Gastrocnemius medialis (tissue), 4 donors: Measurements from ENCODE around the gene FAM89A. TPM values are rescaled to one million over a fixed set of nuclear protein-coding genes. Genes with fewer than 3 reads are reported as not detected.
"Not testable (repeated sequence)": the region's sequence is repeated elsewhere in the genome, so short reads cannot be mapped to it uniquely, and the experiment has no call there.

ENCODE experiments used
- ATAC-seq, 2 donors: fragments of 150-250 bp; one replicate each; pipeline ENCODE4 v1.9.1; 2016
- DNase-seq, 2 donors: peaks; one replicate each; pipeline ENCODE4 v3.0.0-alpha.2; 2019
- H3K27ac ChIP-seq, 4 donors: fragments of 200-600 bp; sonication (generic); 1 replicate in 1 of 4; 2 replicates in 3 of 4; pipeline ENCODE4 v1.5.1; 2016 to 2018; ENCODE audit warnings: mild to moderate bottlenecking in 2 of 4, moderate library complexity in 1 of 4
- H3K27me3 ChIP-seq, 3 donors: fragments of 200-600 bp; sonication (generic) in 2 of 3; 1 replicate in 1 of 3; 2 replicates in 2 of 3; pipeline versions ENCODE4 v1.5.1 to v1.6.0; 2016 to 2019; ENCODE audit warnings: mild to moderate bottlenecking in 1 of 3, moderate library complexity in 1 of 3
- H3K36me3 ChIP-seq, 2 donors: fragments of 200-600 bp; sonication (generic) in 1 of 2; one replicate each; pipeline ENCODE4 v1.5.1; 2017 to 2018
- H3K4me1 ChIP-seq, 2 donors: fragments of 200-600 bp; sonication (generic) in 1 of 2; one replicate each; pipeline ENCODE4 v1.5.1; 2016 to 2017; ENCODE audit warnings: mild to moderate bottlenecking in 2 of 2
- H3K4me3 ChIP-seq, 4 donors: fragments of 200-600 bp; sonication (generic) in 3 of 4; 1 replicate in 1 of 4; 2 replicates in 3 of 4; pipeline ENCODE4 v1.5.1; 2016 to 2019; ENCODE audit warnings: mild to moderate bottlenecking in 2 of 4
- H3K9me3 ChIP-seq, 3 donors: fragments of 200-600 bp; sonication (generic) in 2 of 3; 1 replicate in 1 of 3; 2 replicates in 2 of 3; pipeline ENCODE4 v1.5.1; 2016 to 2019
- CTCF ChIP-seq, 5 experiments: fragments of 450-650 bp in 3 of 5; fragments of 200-600 bp in 2 of 5; sonication (generic) in 2 of 5; IDR thresholded peaks in 4 of 5; conservative IDR thresholded peaks in 1 of 5; 1 replicate in 4 of 5; 2 replicates in 1 of 5; pipeline ENCODE4 v1.5.1; 2016 to 2019; ENCODE audit warnings: antibody characterized with exemption in 5 of 5, mild to moderate bottlenecking in 3 of 5, moderate library complexity in 3 of 5
- POLR2A ChIP-seq, 2 donors: fragments of 450-650 bp; IDR thresholded peaks; one replicate each; pipeline ENCODE4 v1.6.1; 2017; ENCODE audit warnings: antibody characterized with exemption in 2 of 2, mild to moderate bottlenecking in 2 of 2, moderate library complexity in 2 of 2
- in situ Hi-C, 4 donors: fragments of 200-750 bp; cut with MboI; loops; one replicate each; pipeline versions ENCODE4 v1.15.0 to v1.8.0; 2017; ENCODE audit warnings: low sequenced_read_pairs in 4 of 4
- intact Hi-C: fragments of 100-400 bp; cut with DNase I; formaldehyde crosslinking; loops from one replicate; pipeline ENCODE4 v1.15.1; 2023; ENCODE audit warnings: low total_unique reads
- total RNA-seq, 4 donors: library from RNA; depleted of rRNA; stranded (reverse); fragments of >200 nt; gene quantifications; one replicate each; pipeline versions ENCODE4 v1.1.0 to v1.2.3, GENCODE V29; 2016

Gene FAM89A
- total RNA-seq, 4 donors from 2014 or later, result 2.1 to 8.6 (median 5.3) TPM

- intact Hi-C loops (no loop called here), in situ Hi-C loops (no loop called here)
- Histone ChIP-seq H3K36me3 (no peaks in the 10 kb centered on the region), H3K4me1 (peaks cover 0 to 11% of the 10 kb centered on the region in 2 donors), H3K9me3 (no peaks in the 10 kb centered on the region), H3K27me3 (no peaks in the 10 kb centered on the region), H3K4me3 (peak overlapping the region in 2 of 4 donors; percentile 32 to 34), H3K27ac (no peak overlapping the region)
- TF ChIP-seq CTCF (IDR thresholded peaks at IDR 0.05 in 4 of 5, conservative IDR thresholded peaks at IDR 0.05 in 1 of 5), result no peak
- DNase-seq (no peak), ATAC-seq (peak in 1 of 2 donors; percentile 30)
Measured at GRCh38 chr1:231053493-231054162, 13.6 kb upstream of the FAM89A start.

- Histone ChIP-seq H3K4me3 (no peak overlapping the region), H3K9me3 (no peaks in the 10 kb centered on the region), H3K36me3 (no peaks in the 10 kb centered on the region), H3K27ac (no peak overlapping the region), H3K4me1 (peaks cover 0 to 11% of the 10 kb centered on the region in 2 donors), H3K27me3 (no peaks in the 10 kb centered on the region)
- TF ChIP-seq CTCF (IDR thresholded peaks at IDR 0.05 in 4 of 5, conservative IDR thresholded peaks at IDR 0.05 in 1 of 5) (no peak), POLR2A (IDR thresholded peaks at IDR 0.05) (no peak)
- intact Hi-C loops, result no loop called here
- DNase-seq (no peak), ATAC-seq (no peak)
- in situ Hi-C loops, result no loop called here
Measured at GRCh38 chr1:231052777-231053176, 12.7 kb upstream of the FAM89A start.

GRCh38 chr1:231050932-231051331 is 10.9 kb upstream of the FAM89A start:
- H3K36me3 ChIP-seq, H3K9me3 ChIP-seq, in situ Hi-C loops, H3K4me3 ChIP-seq, H3K27me3 ChIP-seq, intact Hi-C loops, ATAC-seq, H3K27ac ChIP-seq, DNase-seq: not testable (repeated sequence)
- H3K4me1 ChIP-seq, result peaks cover 0 to 11% of the 10 kb centered on the region in 2 donors

GRCh38 chr1:231050395-231050794 is 10.3 kb upstream of the FAM89A start:
- no peak overlapping the region for H3K27ac ChIP-seq
- in situ Hi-C loops, result no loop called here
- no peak for TF ChIP-seq POLR2A (IDR thresholded peaks at IDR 0.05)
- no peak for TF ChIP-seq CTCF (IDR thresholded peaks at IDR 0.05 in 4 of 5, conservative IDR thresholded peaks at IDR 0.05 in 1 of 5)
- DNase-seq (no peak), ATAC-seq (no peak)
- H3K4me3 ChIP-seq, result no peak overlapping the region
- H3K9me3 ChIP-seq, result no peaks in the 10 kb centered on the region
- H3K27me3 ChIP-seq, result peaks cover 0 to 3% (median 0%) of the 10 kb centered on the region in 3 donors
- no peaks in the 10 kb centered on the region for H3K36me3 ChIP-seq
- intact Hi-C loops, result no loop called here
- peaks cover 0 to 11% of the 10 kb centered on the region in 2 donors for H3K4me1 ChIP-seq

GRCh38 chr1:231049121-231049979 is 9.3 kb upstream of the FAM89A start:
- peaks cover 0 to 11% of the 10 kb centered on the region in 2 donors for H3K4me1 ChIP-seq
- in situ Hi-C loops, result no loop called here
- no peak for ATAC-seq
- H3K4me3 ChIP-seq, result no peak overlapping the region
- H3K27me3 ChIP-seq, result peaks cover 0 to 4% (median 0%) of the 10 kb centered on the region in 3 donors
- no peaks in the 10 kb centered on the region for H3K9me3 ChIP-seq
- no peak for DNase-seq
- intact Hi-C loops, result no loop called here
- no peak for TF ChIP-seq POLR2A (IDR thresholded peaks at IDR 0.05)
- no peak for TF ChIP-seq CTCF (IDR thresholded peaks at IDR 0.05 in 4 of 5, conservative IDR thresholded peaks at IDR 0.05 in 1 of 5)
- no peak overlapping the region for H3K27ac ChIP-seq
- H3K36me3 ChIP-seq, result no peaks in the 10 kb centered on the region

- H3K4me1 ChIP-seq, H3K36me3 ChIP-seq, H3K27me3 ChIP-seq, H3K27ac ChIP-seq, in situ Hi-C loops, H3K4me3 ChIP-seq, ATAC-seq, intact Hi-C loops, DNase-seq, H3K9me3 ChIP-seq: not testable (repeated sequence)
Measured at GRCh38 chr1:231048419-231048818, 8.4 kb upstream of the FAM89A start.

GRCh38 chr1:231047529-231047928 is 7.5 kb upstream of the FAM89A start:
- H3K36me3 ChIP-seq, in situ Hi-C loops, intact Hi-C loops, H3K27me3 ChIP-seq, H3K4me1 ChIP-seq, ATAC-seq, H3K27ac ChIP-seq, H3K9me3 ChIP-seq, H3K4me3 ChIP-seq, DNase-seq: not testable (repeated sequence)
